RWPE2 (cell line): ENCODE results near the gene PLCG1.
A peak's percentile ranks its signal among the peaks of the same experiment; 100 is the strongest.

Source experiments
- ATAC-seq: fragments of 200-7000 bp; cut with Tn5 transposase; 3 replicates; pipeline ENCODE4 v1.9.1; 2021; ENCODE audit warnings: low read depth
- DNase-seq: peaks from one replicate; pipeline ENCODE4 v3.0.0-alpha.2; 2020; ENCODE audit warnings: low spot score
- H3K27ac ChIP-seq: fragments of 450-650 bp; 2 replicates; pipeline ENCODE4 v1.5.1; 2017; ENCODE audit warnings: mild to moderate bottlenecking; ENCODE audit not compliant: poor library complexity, severe bottlenecking
- H3K27me3 ChIP-seq: fragments of 250-450 bp; sonication (Bioruptor Pico); 2 replicates; pipeline ENCODE4 v1.5.1; 2021; ENCODE audit warnings: mild to moderate bottlenecking, moderate library complexity; ENCODE audit not compliant: insufficient read depth, poor library complexity, severe bottlenecking
- H3K36me3 ChIP-seq: fragments of 250-450 bp; sonication (Bioruptor Pico); 2 replicates; pipeline ENCODE4 v1.5.1; 2020; ENCODE audit warnings: low read depth, mild to moderate bottlenecking, moderate library complexity
- H3K4me1 ChIP-seq: fragments of 250-450 bp; sonication (Bioruptor Pico); 2 replicates; pipeline ENCODE4 v1.5.1; 2021; ENCODE audit warnings: mild to moderate bottlenecking, moderate library complexity; ENCODE audit not compliant: insufficient read depth, poor library complexity, severe bottlenecking
- H3K4me3 ChIP-seq: fragments of 250-450 bp; sonication (Bioruptor Pico); 2 replicates; pipeline ENCODE4 v1.5.1; 2021; ENCODE audit warnings: mild to moderate bottlenecking, moderate library complexity; ENCODE audit not compliant: severe bottlenecking
- H3K9me3 ChIP-seq: fragments of 250-450 bp; sonication (Bioruptor Pico); 2 replicates; pipeline ENCODE4 v1.5.1; 2021; ENCODE audit warnings: mild to moderate bottlenecking, moderate library complexity; ENCODE audit not compliant: severe bottlenecking
- TF ChIP-seq, protein P1 (sequence below): fragments of 450-650 bp; IDR thresholded peaks from one replicate; pipeline ENCODE4 v1.5.1; 2017; ENCODE audit warnings: mild to moderate bottlenecking, moderate library complexity; ENCODE audit not compliant: poor library complexity, severe bottlenecking

PLCG1 gene

DNA sequence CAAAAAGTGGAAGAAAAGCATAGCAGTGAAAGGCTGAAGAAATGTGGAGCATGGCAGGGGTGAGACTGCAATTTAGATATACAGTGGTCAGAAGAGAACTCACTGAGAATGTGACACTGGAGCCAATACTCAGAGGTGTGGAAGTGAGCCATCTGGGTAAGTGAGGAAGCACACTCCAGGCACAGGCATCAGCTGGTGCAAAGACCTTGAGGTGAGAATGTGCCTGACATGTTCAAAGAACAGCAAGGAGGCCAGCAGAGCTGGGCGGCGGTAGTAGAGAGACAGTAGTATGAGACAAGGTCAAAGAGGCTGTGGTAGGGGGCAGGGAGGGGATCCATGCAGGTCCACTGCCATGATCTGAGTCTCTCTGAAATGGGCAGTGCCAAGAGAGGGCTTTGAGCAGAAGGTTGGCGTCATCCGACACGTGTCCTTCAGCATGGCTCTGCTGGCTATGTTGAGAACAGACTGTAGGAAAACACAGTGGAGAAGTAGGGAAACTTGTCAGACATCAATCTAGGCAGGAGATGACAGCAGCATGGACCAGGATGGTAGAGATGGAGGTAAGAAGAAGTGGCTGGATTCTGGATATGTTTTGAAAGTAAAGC, 84.4 kb downstream of the PLCG1 start:
- ATAC-seq (no peak), DNase-seq (no peak)
- no peak overlapping the region for H3K4me3 ChIP-seq
- H3K9me3 ChIP-seq = no peaks in the 10 kb centered on the region
- TF ChIP-seq, protein P1, sequence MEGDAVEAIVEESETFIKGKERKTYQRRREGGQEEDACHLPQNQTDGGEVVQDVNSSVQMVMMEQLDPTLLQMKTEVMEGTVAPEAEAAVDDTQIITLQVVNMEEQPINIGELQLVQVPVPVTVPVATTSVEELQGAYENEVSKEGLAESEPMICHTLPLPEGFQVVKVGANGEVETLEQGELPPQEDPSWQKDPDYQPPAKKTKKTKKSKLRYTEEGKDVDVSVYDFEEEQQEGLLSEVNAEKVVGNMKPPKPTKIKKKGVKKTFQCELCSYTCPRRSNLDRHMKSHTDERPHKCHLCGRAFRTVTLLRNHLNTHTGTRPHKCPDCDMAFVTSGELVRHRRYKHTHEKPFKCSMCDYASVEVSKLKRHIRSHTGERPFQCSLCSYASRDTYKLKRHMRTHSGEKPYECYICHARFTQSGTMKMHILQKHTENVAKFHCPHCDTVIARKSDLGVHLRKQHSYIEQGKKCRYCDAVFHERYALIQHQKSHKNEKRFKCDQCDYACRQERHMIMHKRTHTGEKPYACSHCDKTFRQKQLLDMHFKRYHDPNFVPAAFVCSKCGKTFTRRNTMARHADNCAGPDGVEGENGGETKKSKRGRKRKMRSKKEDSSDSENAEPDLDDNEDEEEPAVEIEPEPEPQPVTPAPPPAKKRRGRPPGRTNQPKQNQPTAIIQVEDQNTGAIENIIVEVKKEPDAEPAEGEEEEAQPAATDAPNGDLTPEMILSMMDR = no peak
- H3K27me3 ChIP-seq = no peaks in the 10 kb centered on the region
- no peaks in the 10 kb centered on the region for H3K36me3 ChIP-seq
- no peak overlapping the region for H3K27ac ChIP-seq
- H3K4me1 ChIP-seq = no peaks in the 10 kb centered on the region

DNA sequence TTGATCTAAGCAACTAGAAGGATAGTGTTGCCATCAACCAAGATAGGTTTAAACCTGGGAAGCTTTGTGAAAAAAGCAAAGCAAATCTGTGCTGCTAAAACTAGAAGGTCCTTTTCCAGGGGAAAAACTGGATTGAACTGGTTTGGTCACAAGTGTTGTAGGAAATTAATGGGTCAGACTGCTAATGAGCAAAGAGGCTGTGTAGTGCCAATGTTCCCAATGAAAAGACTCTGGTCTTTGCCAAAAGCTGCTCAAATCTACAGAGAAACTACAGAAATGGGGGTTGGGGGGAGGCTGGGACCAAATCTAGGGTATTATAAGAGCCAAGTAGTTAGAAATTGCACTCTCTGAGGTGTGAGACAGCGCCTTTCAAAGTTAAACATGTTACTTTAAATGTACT, 85.0 kb downstream of the PLCG1 start:
- DNase-seq (no peak), ATAC-seq (no peak)
- Histone ChIP-seq H3K36me3 (no peaks in the 10 kb centered on the region), H3K4me3 (no peak overlapping the region), H3K27ac (no peak overlapping the region), H3K4me1 (no peaks in the 10 kb centered on the region), H3K9me3 (no peaks in the 10 kb centered on the region), H3K27me3 (no peaks in the 10 kb centered on the region)
- TF ChIP-seq, protein P1 = no peak

DNA sequence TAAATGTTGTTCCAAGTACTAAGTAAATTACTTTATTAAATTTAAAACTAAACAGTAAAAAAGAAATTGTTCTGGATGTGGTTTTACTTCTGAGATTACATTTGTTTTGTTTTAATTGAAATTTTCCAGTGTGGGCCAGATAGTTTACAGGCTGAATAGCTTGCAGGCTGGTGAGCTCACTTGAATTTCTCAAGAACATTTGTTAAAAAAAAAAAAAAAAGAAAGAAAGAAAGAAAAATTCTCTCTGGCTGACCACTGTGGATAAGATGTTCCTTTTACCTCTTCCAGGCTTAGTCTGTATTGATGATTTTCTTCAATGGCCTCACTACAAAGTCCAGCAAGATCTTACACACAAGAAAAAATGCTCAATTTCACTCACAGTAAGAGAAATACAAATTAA, 85.4 kb downstream of the PLCG1 start:
- DNase-seq (no peak), ATAC-seq (no peak)
- Histone ChIP-seq H3K27me3 (no peaks in the 10 kb centered on the region), H3K4me1 (no peaks in the 10 kb centered on the region), H3K4me3 (no peak overlapping the region), H3K27ac (no peak overlapping the region), H3K36me3 (no peaks in the 10 kb centered on the region), H3K9me3 (no peaks in the 10 kb centered on the region)
- TF ChIP-seq, protein P1 = no peak

DNA sequence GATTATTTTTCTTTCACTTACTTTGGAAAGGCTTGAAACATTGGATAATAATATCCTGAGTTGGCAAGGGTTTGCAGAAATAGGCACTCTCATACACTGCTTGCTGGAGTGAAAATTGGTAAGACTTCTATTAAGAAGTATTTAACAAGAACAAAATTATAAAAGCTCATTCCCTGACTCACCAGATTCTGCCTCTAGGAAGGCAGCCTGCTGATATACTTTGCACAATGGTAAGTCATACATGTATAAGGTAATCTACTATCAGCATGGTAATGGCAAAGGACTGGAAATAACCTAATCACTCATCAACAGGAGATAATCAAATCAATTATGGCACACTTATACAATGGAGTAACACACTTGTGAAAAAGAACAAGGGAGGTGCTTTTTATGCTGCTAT, 85.8 kb downstream of the PLCG1 start:
- DNase-seq = no peak
- no peak overlapping the region for H3K4me3 ChIP-seq
- H3K27me3 ChIP-seq = no peaks in the 10 kb centered on the region
- no peaks in the 10 kb centered on the region for H3K9me3 ChIP-seq
- H3K27ac ChIP-seq = no peak overlapping the region
- H3K36me3 ChIP-seq = no peaks in the 10 kb centered on the region
- H3K4me1 ChIP-seq = no peaks in the 10 kb centered on the region
- peak; percentile 28; the same call in 1 of the 3 replicates for ATAC-seq
- TF ChIP-seq, protein P1 = no peak

DNA sequence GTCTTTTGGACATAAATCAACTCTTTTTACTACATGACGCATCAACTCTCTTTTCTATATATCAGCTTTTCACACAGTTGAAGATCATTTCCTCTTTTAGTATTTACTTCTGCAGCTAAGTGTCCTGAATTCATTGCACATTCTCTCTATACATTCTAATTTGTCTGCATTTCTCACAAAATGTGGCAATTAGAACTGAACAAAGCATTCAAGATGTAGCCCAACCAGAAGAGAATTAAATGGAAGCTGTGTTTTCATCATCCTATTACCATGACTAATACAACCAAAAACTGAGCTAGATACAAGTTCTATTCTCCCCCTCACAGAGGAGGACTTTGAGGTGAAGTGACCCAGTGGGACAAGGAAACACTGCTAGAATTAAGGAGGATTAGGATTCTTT, 86.9 kb downstream of the PLCG1 start:
- TF ChIP-seq, protein P1 = no peak
- Histone ChIP-seq H3K36me3 (no peaks in the 10 kb centered on the region), H3K27ac (no peak overlapping the region), H3K27me3 (no peaks in the 10 kb centered on the region), H3K4me3 (no peak overlapping the region), H3K4me1 (no peaks in the 10 kb centered on the region), H3K9me3 (no peaks in the 10 kb centered on the region)
- DNase-seq (no peak), ATAC-seq (no peak)
